Measurements from ENCODE around the gene KCNT1. TPM values are rescaled to one million over a fixed set of nuclear protein-coding genes. Genes with fewer than 3 reads are reported as not detected.

KCNT1 gene
- total RNA-seq, 4 donors from 2014 or later, result 0.21 TPM; not detected in 3

DNA sequence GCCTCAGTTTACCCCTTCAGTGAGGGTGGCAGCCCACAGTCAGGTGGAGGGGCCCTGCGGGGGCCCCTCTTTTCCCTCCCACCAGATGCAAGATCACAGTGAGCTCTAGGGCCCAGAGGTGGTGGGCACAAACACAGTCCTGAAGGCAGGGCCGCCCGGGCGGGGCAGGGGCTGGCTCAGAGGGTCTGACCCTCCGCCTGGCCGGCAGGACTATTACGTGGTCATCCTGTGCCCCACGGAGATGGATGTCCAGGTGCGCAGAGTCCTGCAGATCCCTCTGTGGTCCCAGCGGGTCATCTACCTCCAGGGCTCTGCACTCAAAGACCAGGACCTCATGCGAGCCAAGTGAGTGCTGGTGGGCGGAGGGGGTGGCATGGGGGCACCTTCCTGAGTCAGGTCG is 63.4 kb downstream of the KCNT1 start:
- no peak for DNase-seq
- no peaks in the 10 kb centered on the region for H3K9me3 ChIP-seq
- no peak overlapping the region for H3K4me3 ChIP-seq (replicated peaks in 1 of 3)
- H3K36me3 ChIP-seq, result no peaks in the 10 kb centered on the region
- H3K27ac ChIP-seq, result no peak overlapping the region
- H3K27me3 ChIP-seq, result no peaks in the 10 kb centered on the region
- intact Hi-C loops (cut with DNase I), result no loop called here
- H3K4me1 ChIP-seq, result no peaks in the 10 kb centered on the region
- TF ChIP-seq, protein P1, sequence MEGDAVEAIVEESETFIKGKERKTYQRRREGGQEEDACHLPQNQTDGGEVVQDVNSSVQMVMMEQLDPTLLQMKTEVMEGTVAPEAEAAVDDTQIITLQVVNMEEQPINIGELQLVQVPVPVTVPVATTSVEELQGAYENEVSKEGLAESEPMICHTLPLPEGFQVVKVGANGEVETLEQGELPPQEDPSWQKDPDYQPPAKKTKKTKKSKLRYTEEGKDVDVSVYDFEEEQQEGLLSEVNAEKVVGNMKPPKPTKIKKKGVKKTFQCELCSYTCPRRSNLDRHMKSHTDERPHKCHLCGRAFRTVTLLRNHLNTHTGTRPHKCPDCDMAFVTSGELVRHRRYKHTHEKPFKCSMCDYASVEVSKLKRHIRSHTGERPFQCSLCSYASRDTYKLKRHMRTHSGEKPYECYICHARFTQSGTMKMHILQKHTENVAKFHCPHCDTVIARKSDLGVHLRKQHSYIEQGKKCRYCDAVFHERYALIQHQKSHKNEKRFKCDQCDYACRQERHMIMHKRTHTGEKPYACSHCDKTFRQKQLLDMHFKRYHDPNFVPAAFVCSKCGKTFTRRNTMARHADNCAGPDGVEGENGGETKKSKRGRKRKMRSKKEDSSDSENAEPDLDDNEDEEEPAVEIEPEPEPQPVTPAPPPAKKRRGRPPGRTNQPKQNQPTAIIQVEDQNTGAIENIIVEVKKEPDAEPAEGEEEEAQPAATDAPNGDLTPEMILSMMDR (IDR thresholded peaks at IDR 0.05), result no peak
- no peak for TF ChIP-seq POLR2A (IDR thresholded peaks at IDR 0.05)
- 95 to 97% methylated on average over 11 to 12 of the region's 13 CpGs for WGBS, 2 donors

DNA sequence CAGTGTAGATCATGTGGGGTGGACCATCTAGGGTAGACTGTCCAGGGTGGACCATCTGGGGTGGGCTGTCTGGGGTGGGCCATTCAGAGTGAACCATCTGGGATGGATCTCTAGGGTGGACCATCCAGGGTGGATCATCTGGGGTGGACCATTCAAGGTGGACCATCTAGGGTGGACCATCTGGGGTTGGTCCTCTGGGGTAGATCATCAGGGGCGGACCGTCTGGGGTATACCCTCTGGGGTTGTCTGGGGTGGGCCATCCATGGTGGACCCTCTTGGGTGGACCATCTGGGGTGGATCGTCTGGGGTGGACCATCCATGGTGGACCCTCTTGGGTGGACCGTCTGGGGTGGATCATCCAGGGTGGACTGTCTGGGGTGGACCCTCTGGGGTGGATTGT is 64.3 kb downstream of the KCNT1 start:
- TF ChIP-seq POLR2A (IDR thresholded peaks at IDR 0.05), result no peak
- TF ChIP-seq, protein P1 (IDR thresholded peaks at IDR 0.05), result no peak
- Histone ChIP-seq H3K36me3 (no peaks in the 10 kb centered on the region), H3K27me3 (no peaks in the 10 kb centered on the region), H3K4me3 (replicated peaks in 1 of 3) (no peak overlapping the region), H3K9me3 (no peaks in the 10 kb centered on the region), H3K4me1 (no peaks in the 10 kb centered on the region), H3K27ac (no peak overlapping the region)
- intact Hi-C loops (cut with DNase I), result no loop called here
- WGBS, 2 donors, result 92 to 93% methylated on average over 2 to 4 of the region's 4 CpGs
- DNase-seq, result no peak

DNA sequence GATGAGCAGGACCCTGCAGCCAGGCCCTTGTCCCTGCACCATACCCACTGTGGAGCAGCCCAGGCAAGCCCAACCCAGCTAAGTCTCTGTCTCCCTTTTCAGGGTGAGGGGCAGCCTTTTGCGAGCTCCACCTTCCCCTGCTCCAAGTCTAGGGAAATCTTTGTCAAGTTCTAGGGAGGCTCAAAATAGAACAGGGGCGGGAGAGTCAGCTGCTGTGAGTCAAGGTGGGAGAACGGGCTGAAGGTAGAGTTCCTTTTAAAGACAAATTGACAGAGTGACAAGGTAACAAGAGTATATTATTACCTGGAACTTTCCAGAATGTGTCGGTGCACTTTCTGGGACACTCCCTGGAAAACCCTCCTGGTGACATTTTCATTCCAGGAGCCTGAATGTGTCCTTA is 64.7 kb downstream of the KCNT1 start:
- no peak overlapping the region for H3K27ac ChIP-seq
- WGBS, 2 donors, result 95 to 96% methylated on average over 4 of the region's 4 CpGs
- intact Hi-C loops (cut with DNase I), result no loop called here
- H3K9me3 ChIP-seq, result no peaks in the 10 kb centered on the region
- no peak overlapping the region for H3K4me3 ChIP-seq (replicated peaks in 1 of 3)
- H3K27me3 ChIP-seq, result no peaks in the 10 kb centered on the region
- H3K36me3 ChIP-seq, result no peaks in the 10 kb centered on the region
- no peaks in the 10 kb centered on the region for H3K4me1 ChIP-seq
- DNase-seq, result no peak
- TF ChIP-seq, protein P1 (IDR thresholded peaks at IDR 0.05), result no peak
- TF ChIP-seq POLR2A (IDR thresholded peaks at IDR 0.05), result no peak

DNA sequence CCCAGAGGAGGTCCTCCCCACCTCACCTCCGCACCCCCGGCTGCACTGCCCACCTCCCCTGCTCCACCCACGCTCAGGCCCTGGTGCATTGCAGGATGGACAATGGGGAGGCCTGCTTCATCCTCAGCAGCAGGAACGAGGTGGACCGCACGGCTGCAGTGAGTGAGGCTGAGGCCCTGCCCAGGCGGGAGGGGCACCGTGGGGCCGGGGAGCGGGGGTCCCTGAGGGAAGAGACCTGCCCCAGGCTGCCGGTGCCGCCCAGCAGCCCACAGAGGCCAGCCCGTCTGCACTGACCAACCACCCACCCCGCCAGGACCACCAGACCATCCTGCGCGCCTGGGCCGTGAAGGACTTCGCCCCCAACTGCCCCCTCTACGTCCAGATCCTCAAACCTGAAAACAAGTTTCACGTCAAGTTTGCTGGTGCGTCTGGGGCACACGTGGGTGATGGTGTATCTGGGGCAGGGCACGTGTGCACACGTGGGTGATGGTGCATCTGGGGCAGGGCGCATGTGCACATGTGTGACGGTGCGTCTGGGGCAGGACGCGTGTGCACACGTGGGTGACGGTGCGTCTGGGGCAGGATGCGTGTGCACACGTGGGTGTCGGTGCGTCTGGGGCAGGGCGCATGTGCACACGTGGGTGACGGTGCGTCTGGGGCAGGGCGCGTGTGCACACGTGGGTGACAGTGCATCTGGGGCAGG is 66.7 kb downstream of the KCNT1 start:
- H3K27me3 ChIP-seq, result no peaks in the 10 kb centered on the region
- intact Hi-C loops (cut with DNase I), result no loop called here
- no peak overlapping the region for H3K27ac ChIP-seq

More for the DNA sequence above, 66.7 kb downstream of the KCNT1 start:
- Histone ChIP-seq H3K9me3 (no peaks in the 10 kb centered on the region), H3K36me3 (no peaks in the 10 kb centered on the region), H3K4me1 (no peaks in the 10 kb centered on the region), H3K4me3 (replicated peaks in 1 of 3) (no peak overlapping the region)
- no peak for DNase-seq
- WGBS, 2 donors, result 83 to 90% methylated on average over 27 to 29 of the region's 43 CpGs
- TF ChIP-seq POLR2A (IDR thresholded peaks at IDR 0.05), result no peak
- TF ChIP-seq, protein P1 (IDR thresholded peaks at IDR 0.05), result no peak

All from thyroid gland (tissue), 4 donors.